Parathyroid adenoma (tissue), 2 donors: Measurements from ENCODE around the gene ARIH2.
A peak's percentile ranks its signal among the peaks of the same experiment; 100 is the strongest.

Source experiments
- H2AFZ ChIP-seq: fragments of 300-600 bp; sonication (generic); one replicate; pipeline ENCODE4 v1.7.0; 2017; ENCODE audit warnings: antibody characterized with exemption, mild to moderate bottlenecking
- H3K27ac ChIP-seq: fragments of 300-600 bp; sonication (generic); one replicate; pipeline ENCODE4 v1.7.0; 2017
- H3K27me3 ChIP-seq: fragments of 300-600 bp; sonication (generic); one replicate; pipeline ENCODE4 v1.7.0; 2017; ENCODE audit warnings: low read length; ENCODE audit not compliant: control insufficient read depth, insufficient read depth
- H3K36me3 ChIP-seq: fragments of 300-600 bp; sonication (generic); one replicate; pipeline ENCODE4 v1.7.0; 2017; ENCODE audit warnings: low read length; ENCODE audit not compliant: control insufficient read depth, insufficient read depth
- H3K4me1 ChIP-seq: fragments of 300-600 bp; sonication (generic); one replicate; pipeline ENCODE4 v1.7.0; 2017; ENCODE audit warnings: control low read depth
- H3K4me2 ChIP-seq: fragments of 300-600 bp; sonication (generic); one replicate; pipeline ENCODE4 v1.7.0; 2017; ENCODE audit warnings: low read length
- H3K4me3 ChIP-seq: fragments of 300-600 bp; sonication (generic); one replicate; pipeline ENCODE4 v1.7.0; 2017; ENCODE audit warnings: low read depth, low read length
- H3K79me2 ChIP-seq: fragments of 300-600 bp; sonication (generic); one replicate; pipeline ENCODE4 v1.7.0; 2017; ENCODE audit warnings: control low read depth
- H3K9ac ChIP-seq: fragments of 300-600 bp; sonication (generic); one replicate; pipeline ENCODE4 v1.7.0; 2017; ENCODE audit warnings: mild to moderate bottlenecking
- H3K9me3 ChIP-seq: fragments of 300-600 bp; sonication (generic); one replicate; pipeline ENCODE4 v1.7.0; 2017; ENCODE audit warnings: low read length; ENCODE audit not compliant: control insufficient read depth
- CTCF ChIP-seq: fragments of 300-600 bp; sonication (generic); IDR thresholded peaks from one replicate; pipeline ENCODE4 v1.7.0; 2017; ENCODE audit warnings: antibody characterized with exemption, mild to moderate bottlenecking
- donor health status: primary hyperparathyroidism.

The ARIH2 gene

GRCh38 chr3:49016414-49017228 is 98.0 kb downstream of the ARIH2 start:
- no peak overlapping the region for H3K27ac ChIP-seq
- H3K4me2 ChIP-seq: no peak overlapping the region
- H3K4me1 ChIP-seq: peaks cover 12% of the 10 kb centered on the region
- peaks cover 3% of the 10 kb centered on the region for H3K79me2 ChIP-seq
- H2AFZ ChIP-seq: no peak overlapping the region
- TF ChIP-seq CTCF: no peak
- H3K9me3 ChIP-seq: no peaks in the 10 kb centered on the region
- H3K36me3 ChIP-seq: no peaks in the 10 kb centered on the region
- H3K4me3 ChIP-seq: no peak overlapping the region
- no peak overlapping the region for H3K9ac ChIP-seq
- H3K27me3 ChIP-seq: no peaks in the 10 kb centered on the region

- H3K36me3 ChIP-seq: no peaks in the 10 kb centered on the region
- H2AFZ ChIP-seq: peak overlapping the region; percentile 95
- peak overlapping the region; percentile 89 for H3K4me3 ChIP-seq
- H3K4me1 ChIP-seq: peaks cover 12% of the 10 kb centered on the region
- no peaks in the 10 kb centered on the region for H3K9me3 ChIP-seq
- no peaks in the 10 kb centered on the region for H3K27me3 ChIP-seq
- peaks cover 3% of the 10 kb centered on the region for H3K79me2 ChIP-seq
- peak overlapping the region; percentile 79 for H3K9ac ChIP-seq
- H3K27ac ChIP-seq: peak overlapping the region; percentile 81
- TF ChIP-seq CTCF: no peak
- H3K4me2 ChIP-seq: peak overlapping the region; percentile 94
These were observed 98.8 kb downstream of the ARIH2 start for GRCh38 chr3:49017229-49017970.

- H3K27me3 ChIP-seq: no peaks in the 10 kb centered on the region
- peak within 1 kb of the TSS; percentile 94 for H3K4me2 ChIP-seq
- H3K36me3 ChIP-seq: no peaks in the 10 kb centered on the region
- peaks cover 12% of the 10 kb centered on the region for H3K4me1 ChIP-seq
- peak within 1 kb of the TSS; percentile 95 for H2AFZ ChIP-seq
- peak within 1 kb of the TSS; percentile 81 for H3K27ac ChIP-seq
- peak within 1 kb of the TSS; percentile 89 for H3K4me3 ChIP-seq
- H3K79me2 ChIP-seq: peaks cover 3% of the 10 kb centered on the region
- no peaks in the 10 kb centered on the region for H3K9me3 ChIP-seq
- TF ChIP-seq CTCF: no peak
- H3K9ac ChIP-seq: peak within 1 kb of the TSS; percentile 79
These were observed 99.5 kb downstream of the ARIH2 start, which contains the start of gene DALRD3 for GRCh38 chr3:49017971-49018706. TSS of gene DALRD3 (minus strand) at chr3:49018580. CDS start at chr3:49018564, 16 bp downstream.

- no peaks in the 10 kb centered on the region for H3K27me3 ChIP-seq
- H3K4me2 ChIP-seq: peak overlapping the region; percentile 94
- H3K27ac ChIP-seq: peak overlapping the region; percentile 81
- peaks cover 12% of the 10 kb centered on the region for H3K4me1 ChIP-seq
- no peak for TF ChIP-seq CTCF
- no peaks in the 10 kb centered on the region for H3K9me3 ChIP-seq
- peak overlapping the region; percentile 95 for H2AFZ ChIP-seq
- H3K4me3 ChIP-seq: peak overlapping the region; percentile 89
- H3K36me3 ChIP-seq: no peaks in the 10 kb centered on the region
- H3K79me2 ChIP-seq: peaks cover 3% of the 10 kb centered on the region
- H3K9ac ChIP-seq: peak overlapping the region; percentile 79
These were observed 100.0 kb downstream of the ARIH2 start for GRCh38 chr3:49018707-49019006.
